Mucosa of stomach (tissue), 1 donor: Measurements from ENCODE around the gene FAM53A.

Experiments used
- H3K27me3 ChIP-seq: one replicate; pipeline ENCODE4 v1.7.0; 2013; ENCODE audit warnings: mild to moderate bottlenecking, low read length; ENCODE audit not compliant: control insufficient read depth, insufficient read depth
- H3K36me3 ChIP-seq: one replicate; pipeline ENCODE4 v1.7.0; 2013; ENCODE audit warnings: low read length; ENCODE audit not compliant: control insufficient read depth, insufficient read depth
- H3K4me1 ChIP-seq: one replicate; pipeline ENCODE4 v1.7.0; 2013; ENCODE audit warnings: mild to moderate bottlenecking, low read length; ENCODE audit not compliant: control insufficient read depth, insufficient read depth
- H3K4me3 ChIP-seq: one replicate; pipeline ENCODE4 v1.7.0; 2013; ENCODE audit warnings: low read length
- H3K9ac ChIP-seq: one replicate; pipeline ENCODE4 v1.7.0; 2013; ENCODE audit warnings: mild to moderate bottlenecking, low read length, moderate library complexity
- H3K9me3 ChIP-seq: one replicate; pipeline ENCODE4 v1.7.0; 2013; ENCODE audit warnings: mild to moderate bottlenecking, low read length, moderate library complexity; ENCODE audit not compliant: control insufficient read depth
- donor health status: Pancreatic carcinoma.

FAM53A gene

DNA sequence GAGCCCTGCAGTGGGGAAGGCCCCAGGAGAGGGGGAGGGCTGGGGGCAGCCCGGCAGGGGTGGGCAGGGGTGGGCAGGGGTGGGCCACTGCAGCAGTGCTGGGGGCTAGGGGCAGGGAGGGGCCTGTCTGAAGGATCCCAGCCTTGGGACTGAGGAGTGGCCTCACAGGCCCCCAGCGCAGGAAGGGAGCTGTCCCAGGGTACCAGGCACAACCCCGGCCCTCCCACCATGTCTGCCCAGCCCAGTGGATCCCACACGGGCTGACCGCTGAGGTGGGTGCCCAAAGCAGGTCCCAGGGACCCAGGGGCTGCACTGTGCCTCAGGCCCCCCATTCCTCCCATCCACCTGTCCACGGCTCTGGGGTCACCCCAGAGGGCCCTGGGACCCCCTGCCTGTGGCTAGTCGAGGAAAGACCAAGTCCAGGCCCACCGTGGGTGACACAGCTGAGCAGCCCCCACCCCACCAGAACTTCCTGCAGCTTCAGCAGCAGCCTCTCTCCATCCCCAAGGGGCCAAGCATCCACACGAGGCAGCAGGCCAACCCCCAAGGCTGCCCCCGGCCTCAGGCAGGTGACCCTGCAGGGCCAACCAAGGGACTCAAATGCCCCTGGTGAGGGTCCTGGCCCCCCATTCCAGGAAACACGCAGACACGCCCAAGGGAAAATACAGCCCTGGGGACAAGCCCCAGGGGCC, 46.4 kb downstream of the FAM53A start:
- peaks cover 3% of the 10 kb centered on the region for H3K27me3 ChIP-seq
- no peaks in the 10 kb centered on the region for H3K36me3 ChIP-seq
- H3K4me3 ChIP-seq, result no peak overlapping the region
- H3K9me3 ChIP-seq, result no peaks in the 10 kb centered on the region
- no peaks in the 10 kb centered on the region for H3K4me1 ChIP-seq
- no peak overlapping the region for H3K9ac ChIP-seq

DNA sequence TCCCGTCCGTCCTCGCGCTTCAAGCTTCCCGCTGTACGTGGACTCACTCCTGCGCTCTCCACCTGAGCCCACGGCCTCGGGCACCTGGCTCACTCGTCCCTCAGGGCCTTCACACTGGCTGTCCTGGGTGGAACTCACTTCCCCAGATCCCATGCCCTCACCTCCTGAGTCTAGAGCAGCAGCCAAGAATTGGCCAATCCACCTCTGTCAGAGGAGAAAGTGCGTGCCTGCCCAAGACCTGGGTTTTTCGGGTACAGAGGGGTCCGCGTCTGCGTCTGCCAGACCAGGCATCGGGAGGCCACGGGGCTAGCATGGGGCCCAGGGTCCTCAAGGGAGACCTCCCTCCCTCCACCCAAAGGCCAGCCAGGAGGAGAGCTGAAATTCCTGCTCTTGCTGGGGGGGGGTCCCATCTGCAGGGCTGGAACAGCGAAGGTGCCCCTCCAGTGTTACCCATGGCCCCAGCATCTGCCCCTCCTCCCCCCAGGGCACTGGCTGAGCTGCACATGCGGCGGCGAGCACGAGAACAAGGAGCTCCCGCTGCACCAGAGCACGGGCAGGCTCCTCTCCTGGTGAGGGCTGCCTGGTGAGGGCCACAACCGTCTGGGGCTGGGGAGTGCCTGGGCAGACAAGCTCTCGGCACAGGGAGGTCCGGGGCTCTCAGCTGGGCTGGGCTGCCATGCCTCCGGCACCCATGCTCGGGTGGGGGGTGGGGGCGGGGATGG, 47.5 kb downstream of the FAM53A start:
- no peaks in the 10 kb centered on the region for H3K36me3 ChIP-seq
- H3K9ac ChIP-seq, result no peak overlapping the region
- H3K27me3 ChIP-seq, result peaks cover 3% of the 10 kb centered on the region
- no peaks in the 10 kb centered on the region for H3K4me1 ChIP-seq
- H3K9me3 ChIP-seq, result no peaks in the 10 kb centered on the region
- H3K4me3 ChIP-seq, result no peak overlapping the region

DNA sequence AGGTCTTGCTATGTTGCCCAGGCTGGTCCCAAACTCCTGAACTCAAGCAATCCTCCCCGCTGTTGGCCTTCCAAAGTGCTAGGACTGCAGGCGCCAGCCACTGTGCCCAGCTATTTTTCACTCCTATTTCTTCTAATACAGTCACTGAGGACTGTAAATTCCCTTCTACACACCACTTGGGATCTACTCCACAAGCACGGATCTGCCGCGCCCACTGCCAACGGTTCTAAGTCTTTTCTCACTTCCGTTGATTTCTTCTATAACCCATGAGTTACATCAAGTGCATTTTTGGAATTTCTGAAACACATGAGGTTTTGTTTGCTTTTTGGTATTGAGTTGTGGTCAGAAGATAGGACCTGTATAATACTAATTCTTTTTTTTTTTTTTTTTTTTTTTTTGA, 48.6 kb downstream of the FAM53A start:
- H3K9ac ChIP-seq, result no peak overlapping the region
- no peaks in the 10 kb centered on the region for H3K4me1 ChIP-seq
- H3K36me3 ChIP-seq, result no peaks in the 10 kb centered on the region
- no peak overlapping the region for H3K4me3 ChIP-seq
- peaks cover 3% of the 10 kb centered on the region for H3K27me3 ChIP-seq
- no peaks in the 10 kb centered on the region for H3K9me3 ChIP-seq

DNA sequence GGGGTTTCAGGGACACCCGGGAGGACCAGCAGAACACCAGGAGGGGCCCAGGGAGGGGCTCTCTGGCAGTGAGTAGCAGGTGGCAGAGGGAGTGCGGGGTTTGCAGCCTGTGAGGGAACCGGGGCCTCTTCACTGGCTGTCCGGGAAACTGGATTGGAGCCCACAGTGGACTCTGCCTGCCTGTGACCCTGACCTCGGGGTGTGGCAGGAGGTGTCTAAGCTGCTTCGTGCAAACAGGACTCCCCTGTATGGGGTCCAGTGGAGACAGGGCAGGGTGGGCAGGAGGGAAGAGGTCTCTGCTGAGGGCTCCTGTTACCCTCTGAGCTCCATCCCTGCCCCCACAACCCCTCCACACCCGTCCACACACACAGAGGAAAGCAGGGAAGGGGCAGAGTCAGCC, 50.1 kb downstream of the FAM53A start:
- Histone ChIP-seq H3K36me3 (no peaks in the 10 kb centered on the region), H3K27me3 (peaks cover 3% of the 10 kb centered on the region), H3K9ac (no peak overlapping the region), H3K9me3 (no peaks in the 10 kb centered on the region), H3K4me3 (no peak overlapping the region), H3K4me1 (no peaks in the 10 kb centered on the region)

DNA sequence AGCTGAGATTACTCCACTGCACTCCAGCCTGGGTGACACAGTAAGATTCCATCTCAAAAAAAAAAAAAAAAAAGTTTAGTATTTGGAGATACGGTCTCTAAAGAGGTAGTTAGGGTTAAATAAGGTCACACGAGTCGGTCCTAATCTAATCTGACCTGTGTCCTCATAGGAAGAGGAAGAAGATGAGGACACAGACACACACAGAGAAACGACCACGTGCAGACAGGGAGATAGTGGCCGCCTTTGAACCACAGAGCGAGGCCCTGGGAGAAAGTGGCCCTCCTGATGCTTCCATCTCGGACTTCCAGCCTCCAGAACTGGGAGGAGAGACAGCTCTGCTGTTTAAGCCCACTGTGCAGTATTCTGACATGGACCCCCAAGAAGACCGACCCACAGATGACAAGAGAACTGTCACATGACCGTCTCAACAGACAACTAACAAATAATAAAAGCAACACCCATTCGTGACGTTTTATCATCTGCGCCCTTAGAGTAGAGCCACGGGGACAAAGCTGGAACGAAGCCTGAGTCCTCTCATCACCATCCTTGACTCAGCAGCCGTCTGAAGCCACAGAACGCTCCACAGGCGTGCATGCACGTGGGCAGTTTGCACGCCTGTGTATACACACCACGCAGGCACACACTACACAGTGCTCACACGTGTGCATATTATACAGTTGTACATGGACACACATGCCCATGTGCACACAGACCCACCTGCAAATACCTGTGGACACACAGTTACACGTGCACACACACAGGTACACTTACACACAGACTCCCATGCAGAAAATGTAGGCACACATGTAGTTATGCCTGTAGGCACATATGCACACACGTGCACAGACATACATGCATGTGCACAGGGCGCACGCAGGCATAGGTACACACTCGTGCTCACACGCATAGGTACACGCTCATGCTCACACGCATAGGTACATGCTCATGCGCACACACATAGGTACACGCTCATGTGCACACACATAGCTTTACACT, 51.7 kb downstream of the FAM53A start:
- no peak overlapping the region for H3K9ac ChIP-seq
- no peak overlapping the region for H3K4me3 ChIP-seq
- H3K9me3 ChIP-seq, result no peaks in the 10 kb centered on the region
- H3K36me3 ChIP-seq, result no peaks in the 10 kb centered on the region
- H3K27me3 ChIP-seq, result peaks cover 3% of the 10 kb centered on the region
- H3K4me1 ChIP-seq, result no peaks in the 10 kb centered on the region

DNA sequence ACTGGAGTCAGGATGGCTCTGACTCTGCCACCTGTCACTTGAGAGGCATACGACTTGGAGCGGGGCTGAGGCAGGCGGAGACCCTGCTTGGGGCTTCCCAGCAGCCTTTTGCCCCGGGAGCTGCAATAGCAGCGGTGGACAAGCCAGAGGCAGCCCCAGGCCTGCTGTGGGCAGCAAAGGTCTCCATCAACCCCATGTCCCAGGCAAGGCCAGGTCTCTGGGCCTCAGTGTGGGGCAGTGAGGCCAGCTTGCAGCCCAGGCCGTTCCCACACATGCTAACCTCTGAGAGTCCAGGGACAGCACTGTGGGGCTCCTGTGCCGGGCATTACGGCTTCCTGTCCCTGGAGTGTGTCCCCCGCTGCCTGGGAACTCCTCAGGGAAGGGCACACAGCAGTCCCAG, 53.0 kb downstream of the FAM53A start:
- Histone ChIP-seq H3K4me1 (no peaks in the 10 kb centered on the region), H3K9ac (no peak overlapping the region), H3K27me3 (peaks cover 3% of the 10 kb centered on the region), H3K9me3 (no peaks in the 10 kb centered on the region), H3K36me3 (no peaks in the 10 kb centered on the region), H3K4me3 (no peak overlapping the region)

DNA sequence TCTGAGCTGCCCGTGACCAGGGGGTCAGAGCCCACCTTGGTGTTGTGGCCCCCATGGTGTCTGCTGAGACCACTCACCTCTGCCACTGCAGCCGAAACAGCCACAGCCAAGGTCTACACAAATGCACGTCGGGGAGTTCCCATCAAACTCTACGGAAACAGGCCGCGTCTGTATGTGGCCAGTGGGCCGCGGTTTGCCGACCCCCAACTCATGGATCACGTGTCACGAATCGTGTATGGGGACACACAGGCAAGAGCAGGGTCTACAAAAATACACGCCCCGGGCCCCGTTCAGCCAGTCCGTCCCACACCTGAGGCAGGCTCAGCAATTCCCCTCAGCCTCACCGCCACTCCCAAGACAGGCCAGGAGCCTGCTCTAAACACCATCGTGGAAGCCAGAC, 53.8 kb downstream of the FAM53A start:
- H3K4me1 ChIP-seq, result no peaks in the 10 kb centered on the region
- H3K4me3 ChIP-seq, result no peak overlapping the region
- peaks cover 3% of the 10 kb centered on the region for H3K27me3 ChIP-seq
- no peaks in the 10 kb centered on the region for H3K36me3 ChIP-seq
- H3K9ac ChIP-seq, result no peak overlapping the region
- no peaks in the 10 kb centered on the region for H3K9me3 ChIP-seq

DNA sequence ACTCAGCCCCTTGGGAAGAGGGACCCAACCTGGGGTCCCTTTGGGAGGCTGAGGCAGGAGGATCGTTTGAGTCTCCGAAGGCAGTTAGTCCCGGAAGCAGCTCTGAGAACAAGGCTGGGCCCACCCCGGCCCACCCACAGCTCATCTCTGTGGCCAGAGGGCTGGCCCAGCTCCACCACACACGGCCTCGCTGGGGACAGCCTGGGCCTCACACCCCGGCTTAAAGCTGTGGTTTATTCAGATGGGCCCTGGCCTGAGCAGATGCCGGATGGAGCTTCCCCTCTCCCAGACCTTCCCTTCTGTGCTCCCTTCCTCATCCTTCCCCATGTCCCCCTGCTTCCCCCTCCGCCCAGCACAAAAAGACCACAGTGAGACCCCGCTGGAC, 54.4 kb downstream of the FAM53A start:
- peaks cover 3% of the 10 kb centered on the region for H3K27me3 ChIP-seq
- no peak overlapping the region for H3K9ac ChIP-seq
- no peak overlapping the region for H3K4me3 ChIP-seq
- H3K36me3 ChIP-seq, result no peaks in the 10 kb centered on the region
- no peaks in the 10 kb centered on the region for H3K9me3 ChIP-seq
- no peaks in the 10 kb centered on the region for H3K4me1 ChIP-seq

DNA sequence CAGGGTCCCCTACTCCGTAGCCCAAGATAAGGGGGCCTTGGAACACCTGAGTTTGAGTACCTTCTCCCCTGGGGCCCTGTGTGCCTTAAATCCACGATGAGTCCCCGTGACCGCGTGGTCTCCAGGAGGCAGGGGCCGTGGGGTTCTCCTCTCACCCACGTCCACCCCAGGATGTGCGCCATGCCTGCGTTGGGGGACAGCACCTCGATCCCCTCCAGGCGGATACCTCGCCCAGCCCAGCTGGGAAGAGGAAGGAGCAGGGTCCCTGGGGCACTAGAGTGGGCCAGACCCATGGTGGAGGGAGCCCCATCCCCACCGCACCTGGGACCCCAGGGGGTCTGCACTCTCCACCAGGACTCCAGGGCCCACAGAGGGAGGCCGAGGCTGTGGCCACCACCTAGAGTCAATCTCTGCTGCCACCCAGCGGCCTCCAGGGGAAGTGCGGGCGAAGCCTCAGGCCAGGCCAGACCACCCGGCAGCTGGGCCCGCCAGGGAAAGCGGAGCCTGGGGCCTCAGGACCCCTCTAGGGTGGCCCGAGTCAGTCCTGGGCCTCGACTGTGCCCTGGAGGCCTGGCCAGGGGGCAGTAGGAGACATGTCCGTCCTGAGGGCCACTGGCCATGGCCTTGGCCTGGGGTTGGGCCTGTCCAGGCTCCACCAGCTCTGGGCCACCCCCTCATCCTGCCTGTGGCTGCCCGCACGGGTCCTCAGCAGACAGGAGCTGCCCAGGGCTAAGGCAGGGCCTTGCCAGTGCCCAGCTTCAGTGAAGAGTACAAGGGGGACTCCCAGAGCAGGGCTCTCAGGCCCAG, 55.0 kb downstream of the FAM53A start:
- no peak overlapping the region for H3K4me3 ChIP-seq
- H3K27me3 ChIP-seq, result peaks cover 3% of the 10 kb centered on the region
- H3K9ac ChIP-seq, result no peak overlapping the region
- H3K4me1 ChIP-seq, result no peaks in the 10 kb centered on the region
- H3K36me3 ChIP-seq, result no peaks in the 10 kb centered on the region
- H3K9me3 ChIP-seq, result no peaks in the 10 kb centered on the region

DNA sequence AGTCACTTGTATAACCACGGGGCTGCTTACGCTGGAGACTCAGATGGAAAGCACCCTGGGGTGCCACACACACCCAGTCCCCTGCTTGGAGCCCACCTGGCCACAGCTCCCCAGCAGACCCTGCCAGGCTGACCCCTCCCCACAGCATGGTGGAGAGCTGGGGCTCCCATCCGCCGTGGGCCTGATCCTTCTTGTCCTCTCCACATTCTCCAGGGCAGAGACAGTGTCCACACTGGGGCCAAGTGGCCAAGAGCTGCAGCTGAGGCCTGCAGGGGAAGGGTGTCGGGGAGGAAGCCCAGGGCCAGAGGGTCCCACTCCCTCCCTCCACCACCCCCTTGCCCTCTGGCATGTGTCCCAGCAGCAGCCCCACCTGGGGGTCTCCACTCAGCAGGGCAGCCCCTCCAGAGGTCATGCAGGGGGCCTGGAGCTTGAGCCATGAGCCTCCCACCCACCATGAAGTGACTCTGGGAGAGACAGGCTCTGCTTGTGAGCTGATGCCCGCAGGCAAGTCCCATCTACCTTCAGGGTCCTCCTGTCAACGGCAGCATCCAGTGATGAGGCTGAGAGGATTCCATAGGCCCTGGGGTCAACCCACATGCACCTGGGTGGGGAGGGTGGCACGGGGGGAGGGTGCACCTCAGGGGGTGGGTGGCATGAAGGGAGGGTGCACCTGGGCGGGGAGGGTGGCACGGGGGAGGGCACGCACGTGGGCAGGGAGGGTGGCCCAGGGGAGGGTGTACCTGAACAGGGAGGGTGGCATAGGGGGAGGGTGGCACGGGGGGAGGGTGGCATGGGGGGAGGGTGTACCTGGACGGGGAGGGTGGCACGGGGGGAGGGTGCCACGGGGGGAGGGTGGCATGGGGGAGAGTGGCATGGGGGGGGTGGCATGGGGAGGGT, 56.4 kb downstream of the FAM53A start:
- no peak overlapping the region for H3K4me3 ChIP-seq
- H3K4me1 ChIP-seq, result no peaks in the 10 kb centered on the region
- H3K27me3 ChIP-seq, result no peaks in the 10 kb centered on the region
- H3K36me3 ChIP-seq, result no peaks in the 10 kb centered on the region
- H3K9ac ChIP-seq, result no peak overlapping the region
- H3K9me3 ChIP-seq, result no peaks in the 10 kb centered on the region

DNA sequence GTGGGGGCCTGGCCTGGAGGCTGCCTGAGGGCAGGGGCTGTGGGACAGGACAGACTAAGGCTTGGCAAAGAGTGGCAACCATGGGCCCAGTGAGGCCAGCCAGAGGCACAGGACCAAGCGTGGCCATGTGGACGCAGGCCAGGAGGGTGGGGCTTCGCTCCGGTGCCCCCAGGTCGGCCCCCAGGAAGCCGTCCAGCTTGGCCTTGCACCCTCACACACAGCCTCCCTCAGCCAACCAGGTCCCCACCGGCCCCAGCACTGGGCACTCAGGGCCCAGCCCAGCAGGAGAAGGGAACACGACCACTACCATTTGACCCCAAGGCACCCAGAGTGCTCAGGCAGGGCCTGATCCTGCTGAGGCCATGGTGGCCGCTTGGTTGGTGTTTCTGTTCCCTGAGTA, 57.2 kb downstream of the FAM53A start:
- H3K9ac ChIP-seq, result no peak overlapping the region
- H3K9me3 ChIP-seq, result no peaks in the 10 kb centered on the region
- no peaks in the 10 kb centered on the region for H3K4me1 ChIP-seq
- no peak overlapping the region for H3K4me3 ChIP-seq
- H3K36me3 ChIP-seq, result no peaks in the 10 kb centered on the region
- H3K27me3 ChIP-seq, result no peaks in the 10 kb centered on the region
